HEK293 (cell line): ENCODE results near the gene TNIK.

ENCODE experiments used
- KLF8 ChIP-seq: fragments of 450-650 bp; formaldehyde crosslinking; IDR thresholded peaks from 2 replicates; pipeline ENCODE4 v1.5.1; 2016; ENCODE audit warnings: missing biosample characterization, missing genetic modification characterization
- PBX3 ChIP-seq: sonication (generic); formaldehyde crosslinking; IDR thresholded peaks from 2 replicates; pipeline ENCODE4 v1.8.1; 2022; ENCODE audit warnings: mild to moderate bottlenecking, moderate library complexity, missing genetic modification reagents
- TRIM28 ChIP-seq: IDR thresholded peaks from 2 replicates; pipeline ENCODE4 v1.6.1; 2011; ENCODE audit warnings: low read length, control low read depth, borderline replicate concordance
- YY1 ChIP-seq: fragments of 450-650 bp; formaldehyde crosslinking; IDR thresholded peaks from 2 replicates; pipeline ENCODE4 v1.5.1; 2018; ENCODE audit warnings: missing biosample characterization, missing genetic modification characterization
- ZBTB44 ChIP-seq: fragments of 450-650 bp; IDR thresholded peaks from 2 replicates; pipeline ENCODE4 v1.5.1; 2018; ENCODE audit warnings: missing biosample characterization, mild to moderate bottlenecking, missing genetic modification characterization
- ZNF114 ChIP-seq: fragments of 450-650 bp; formaldehyde crosslinking; IDR thresholded peaks from 2 replicates; pipeline ENCODE4 v1.5.0; 2017; ENCODE audit warnings: missing biosample characterization, missing genetic modification characterization
- ZNF221 ChIP-seq: fragments of 450-650 bp; formaldehyde crosslinking; IDR thresholded peaks from 2 replicates; pipeline ENCODE4 v1.5.1; 2017; ENCODE audit warnings: missing biosample characterization, missing genetic modification characterization, borderline replicate concordance
- ZNF274 ChIP-seq, 2 experiments: fragments of 200-500 bp in 1 of 2; fragments of 450-650 bp in 1 of 2; sonication (Bioruptor generic) in 1 of 2; formaldehyde crosslinking in 1 of 2; IDR thresholded peaks; 2 replicates each; pipeline versions ENCODE4 v1.5.1 to v1.6.1; 2014 to 2016; ENCODE audit warnings: borderline replicate concordance in 1 of 2, inconsistent platforms in 1 of 2, low read length in 1 of 2, missing biosample characterization in 1 of 2, missing genetic modification characterization in 1 of 2
- ZNF416 ChIP-seq: fragments of 450-650 bp; formaldehyde crosslinking; IDR thresholded peaks from 2 replicates; pipeline ENCODE4 v1.5.1; 2016; ENCODE audit warnings: missing biosample characterization, missing genetic modification characterization
- ZNF423 ChIP-seq: fragments of 450-650 bp; formaldehyde crosslinking; IDR thresholded peaks from 2 replicates; pipeline ENCODE4 v1.5.1; 2016; ENCODE audit warnings: missing biosample characterization, missing genetic modification characterization
- ZNF624 ChIP-seq: fragments of 450-650 bp; formaldehyde crosslinking; IDR thresholded peaks from 2 replicates; pipeline ENCODE4 v1.5.1; 2017; ENCODE audit warnings: missing biosample characterization, missing genetic modification characterization
- TF ChIP-seq, protein P1 (sequence below): fragments of 450-650 bp; formaldehyde crosslinking; IDR thresholded peaks from 2 replicates; pipeline ENCODE4 v1.5.1; 2016; ENCODE audit warnings: missing biosample characterization, missing genetic modification characterization
- TF ChIP-seq, protein P2 (sequence below): fragments of 450-650 bp; formaldehyde crosslinking; IDR thresholded peaks from 2 replicates; pipeline ENCODE4 v1.5.1; 2016; ENCODE audit warnings: missing biosample characterization, missing genetic modification characterization
- TF ChIP-seq, protein P3 (sequence below): fragments of 450-650 bp; formaldehyde crosslinking; IDR thresholded peaks from 2 replicates; pipeline ENCODE4 v1.5.1; 2016; ENCODE audit warnings: missing biosample characterization, missing genetic modification characterization

DNA sequence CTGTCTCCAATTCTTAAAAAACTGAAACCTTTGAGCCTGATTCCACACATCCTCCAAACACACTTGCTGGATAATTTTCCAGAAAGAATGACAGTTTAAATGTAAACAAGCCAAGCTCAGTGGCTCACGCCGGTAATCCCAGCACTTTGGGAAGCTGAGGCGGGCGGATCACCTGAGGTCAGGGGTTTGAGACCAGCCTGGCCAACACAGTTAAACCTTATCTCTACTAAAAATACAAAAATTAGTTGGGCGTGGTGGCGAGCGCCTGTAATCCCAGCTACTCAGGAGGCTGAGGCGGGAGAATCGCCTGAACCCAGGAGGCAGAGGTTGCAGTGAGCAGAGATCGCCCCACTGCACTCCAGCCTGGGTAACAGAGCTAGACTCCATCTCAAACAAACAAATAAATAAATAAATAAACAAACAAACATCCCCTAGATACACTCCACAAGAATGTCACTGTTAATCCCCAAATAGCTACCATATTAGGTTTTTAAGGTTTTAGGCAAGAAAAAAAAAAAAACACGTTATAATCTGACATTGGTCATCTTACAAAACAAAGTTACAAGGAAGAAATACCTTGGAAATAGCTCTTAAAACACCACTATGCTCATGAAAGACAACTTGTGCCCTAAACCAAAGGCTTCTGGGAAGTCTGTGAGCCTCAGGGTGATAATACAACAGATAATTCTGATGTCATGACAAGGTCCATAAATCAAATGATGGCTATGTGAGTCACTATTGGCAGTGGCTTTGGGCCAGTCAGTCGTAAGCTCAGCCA is 13.2 kb downstream of the TNIK start:
- TF ChIP-seq, protein P1, sequence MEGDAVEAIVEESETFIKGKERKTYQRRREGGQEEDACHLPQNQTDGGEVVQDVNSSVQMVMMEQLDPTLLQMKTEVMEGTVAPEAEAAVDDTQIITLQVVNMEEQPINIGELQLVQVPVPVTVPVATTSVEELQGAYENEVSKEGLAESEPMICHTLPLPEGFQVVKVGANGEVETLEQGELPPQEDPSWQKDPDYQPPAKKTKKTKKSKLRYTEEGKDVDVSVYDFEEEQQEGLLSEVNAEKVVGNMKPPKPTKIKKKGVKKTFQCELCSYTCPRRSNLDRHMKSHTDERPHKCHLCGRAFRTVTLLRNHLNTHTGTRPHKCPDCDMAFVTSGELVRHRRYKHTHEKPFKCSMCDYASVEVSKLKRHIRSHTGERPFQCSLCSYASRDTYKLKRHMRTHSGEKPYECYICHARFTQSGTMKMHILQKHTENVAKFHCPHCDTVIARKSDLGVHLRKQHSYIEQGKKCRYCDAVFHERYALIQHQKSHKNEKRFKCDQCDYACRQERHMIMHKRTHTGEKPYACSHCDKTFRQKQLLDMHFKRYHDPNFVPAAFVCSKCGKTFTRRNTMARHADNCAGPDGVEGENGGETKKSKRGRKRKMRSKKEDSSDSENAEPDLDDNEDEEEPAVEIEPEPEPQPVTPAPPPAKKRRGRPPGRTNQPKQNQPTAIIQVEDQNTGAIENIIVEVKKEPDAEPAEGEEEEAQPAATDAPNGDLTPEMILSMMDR (tag by site-specific recombination): no peak
- TF ChIP-seq ZNF221 (no peak), YY1 (no peak), PBX3 (CRISPR knock-in tag) (no peak), TRIM28 (no peak), ZNF416 (tag by site-specific recombination) (no peak), KLF8 (tag by site-specific recombination) (no peak), ZNF423 (tag by site-specific recombination) (no peak), ZBTB44 (tag by site-specific recombination) (no peak), ZNF624 (tag by site-specific recombination) (no peak), ZNF274 (IDR thresholded peaks at IDR 0.05; ENCODE audit: low read length) (no peak), ZNF274 (tag by site-specific recombination; IDR thresholded peaks at IDR 0.05; ENCODE audit: borderline replicate concordance) (no peak), ZNF114 (tag by site-specific recombination) (no peak)
- TF ChIP-seq, protein P2, sequence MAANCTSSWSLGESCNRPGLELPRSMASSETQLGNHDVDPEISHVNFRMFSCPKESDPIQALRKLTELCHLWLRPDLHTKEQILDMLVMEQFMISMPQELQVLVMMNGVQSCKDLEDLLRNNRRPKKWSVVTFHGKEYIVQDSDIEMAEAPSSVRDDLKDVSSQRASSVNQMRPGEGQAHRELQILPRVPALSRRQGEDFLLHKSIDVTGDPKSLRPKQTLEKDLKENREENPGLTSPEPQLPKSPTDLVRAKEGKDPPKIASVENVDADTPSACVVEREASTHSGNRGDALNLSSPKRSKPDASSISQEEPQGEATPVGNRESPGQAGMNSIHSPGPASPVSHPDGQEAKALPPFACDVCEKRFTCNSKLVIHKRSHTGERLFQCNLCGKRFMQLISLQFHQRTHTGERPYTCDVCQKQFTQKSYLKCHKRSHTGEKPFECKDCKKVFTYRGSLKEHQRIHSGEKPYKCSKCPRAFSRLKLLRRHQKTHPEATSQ (tag by site-specific recombination): no peak
- TF ChIP-seq, protein P3, sequence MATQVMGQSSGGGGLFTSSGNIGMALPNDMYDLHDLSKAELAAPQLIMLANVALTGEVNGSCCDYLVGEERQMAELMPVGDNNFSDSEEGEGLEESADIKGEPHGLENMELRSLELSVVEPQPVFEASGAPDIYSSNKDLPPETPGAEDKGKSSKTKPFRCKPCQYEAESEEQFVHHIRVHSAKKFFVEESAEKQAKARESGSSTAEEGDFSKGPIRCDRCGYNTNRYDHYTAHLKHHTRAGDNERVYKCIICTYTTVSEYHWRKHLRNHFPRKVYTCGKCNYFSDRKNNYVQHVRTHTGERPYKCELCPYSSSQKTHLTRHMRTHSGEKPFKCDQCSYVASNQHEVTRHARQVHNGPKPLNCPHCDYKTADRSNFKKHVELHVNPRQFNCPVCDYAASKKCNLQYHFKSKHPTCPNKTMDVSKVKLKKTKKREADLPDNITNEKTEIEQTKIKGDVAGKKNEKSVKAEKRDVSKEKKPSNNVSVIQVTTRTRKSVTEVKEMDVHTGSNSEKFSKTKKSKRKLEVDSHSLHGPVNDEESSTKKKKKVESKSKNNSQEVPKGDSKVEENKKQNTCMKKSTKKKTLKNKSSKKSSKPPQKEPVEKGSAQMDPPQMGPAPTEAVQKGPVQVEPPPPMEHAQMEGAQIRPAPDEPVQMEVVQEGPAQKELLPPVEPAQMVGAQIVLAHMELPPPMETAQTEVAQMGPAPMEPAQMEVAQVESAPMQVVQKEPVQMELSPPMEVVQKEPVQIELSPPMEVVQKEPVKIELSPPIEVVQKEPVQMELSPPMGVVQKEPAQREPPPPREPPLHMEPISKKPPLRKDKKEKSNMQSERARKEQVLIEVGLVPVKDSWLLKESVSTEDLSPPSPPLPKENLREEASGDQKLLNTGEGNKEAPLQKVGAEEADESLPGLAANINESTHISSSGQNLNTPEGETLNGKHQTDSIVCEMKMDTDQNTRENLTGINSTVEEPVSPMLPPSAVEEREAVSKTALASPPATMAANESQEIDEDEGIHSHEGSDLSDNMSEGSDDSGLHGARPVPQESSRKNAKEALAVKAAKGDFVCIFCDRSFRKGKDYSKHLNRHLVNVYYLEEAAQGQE: no peak
